ENCODE results near the gene RAE1. TPM values are rescaled to one million over a fixed set of nuclear protein-coding genes. Genes with fewer than 3 reads are reported as not detected.
A peak's percentile ranks its signal among the peaks of the same experiment; 100 is the strongest.

RAE1 gene
- total RNA-seq, 1 donor from 2014 or later, result 24.7 TPM

DNA sequence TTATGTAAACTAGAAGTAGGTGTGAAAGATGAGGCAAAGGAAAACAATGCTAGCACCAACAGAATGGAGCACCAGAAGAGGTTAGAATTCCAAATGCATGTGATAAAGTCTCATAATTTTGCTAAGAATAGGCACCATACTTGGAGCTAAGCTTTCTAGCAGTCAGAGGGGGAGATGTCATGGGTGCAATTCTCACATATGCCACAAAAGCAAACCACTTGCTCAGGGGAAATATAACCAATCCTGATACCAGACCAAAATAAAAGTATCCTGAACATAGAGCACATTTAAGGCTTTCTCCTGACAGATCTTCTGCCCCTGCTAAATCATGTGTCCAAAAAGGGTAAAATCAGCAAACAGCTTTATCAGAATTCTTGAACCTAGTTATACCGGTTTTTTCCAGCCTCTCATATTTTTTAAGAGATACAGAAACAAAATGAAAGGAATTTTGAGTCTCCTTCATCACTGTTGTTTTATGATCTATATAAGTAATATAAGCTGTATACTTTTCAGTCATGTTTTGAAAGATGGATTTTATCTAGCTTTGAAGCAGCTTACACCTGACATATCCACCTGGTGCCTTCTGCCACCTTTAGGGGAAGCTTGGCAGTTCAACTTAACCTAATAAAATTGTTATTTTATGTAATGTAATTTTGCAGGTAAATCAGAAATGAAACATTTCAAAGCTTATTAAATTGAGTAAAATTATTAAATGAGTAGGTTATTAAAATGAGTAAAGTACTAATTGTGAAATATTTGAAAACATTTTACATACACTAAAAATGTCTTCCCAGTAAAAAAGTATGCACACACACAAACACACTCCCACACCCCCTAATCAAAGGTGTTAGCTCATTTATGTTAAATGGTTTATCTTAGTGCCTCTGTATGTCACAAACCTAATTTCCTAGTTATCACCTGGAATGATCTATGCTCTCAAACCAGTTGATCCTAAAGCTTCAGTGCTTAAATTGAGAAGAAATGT is 18.7 kb upstream of the RAE1 start:
- TF ChIP-seq, protein P1, sequence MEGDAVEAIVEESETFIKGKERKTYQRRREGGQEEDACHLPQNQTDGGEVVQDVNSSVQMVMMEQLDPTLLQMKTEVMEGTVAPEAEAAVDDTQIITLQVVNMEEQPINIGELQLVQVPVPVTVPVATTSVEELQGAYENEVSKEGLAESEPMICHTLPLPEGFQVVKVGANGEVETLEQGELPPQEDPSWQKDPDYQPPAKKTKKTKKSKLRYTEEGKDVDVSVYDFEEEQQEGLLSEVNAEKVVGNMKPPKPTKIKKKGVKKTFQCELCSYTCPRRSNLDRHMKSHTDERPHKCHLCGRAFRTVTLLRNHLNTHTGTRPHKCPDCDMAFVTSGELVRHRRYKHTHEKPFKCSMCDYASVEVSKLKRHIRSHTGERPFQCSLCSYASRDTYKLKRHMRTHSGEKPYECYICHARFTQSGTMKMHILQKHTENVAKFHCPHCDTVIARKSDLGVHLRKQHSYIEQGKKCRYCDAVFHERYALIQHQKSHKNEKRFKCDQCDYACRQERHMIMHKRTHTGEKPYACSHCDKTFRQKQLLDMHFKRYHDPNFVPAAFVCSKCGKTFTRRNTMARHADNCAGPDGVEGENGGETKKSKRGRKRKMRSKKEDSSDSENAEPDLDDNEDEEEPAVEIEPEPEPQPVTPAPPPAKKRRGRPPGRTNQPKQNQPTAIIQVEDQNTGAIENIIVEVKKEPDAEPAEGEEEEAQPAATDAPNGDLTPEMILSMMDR (IDR thresholded peaks at IDR 0.05), result no peak
- Mint-ChIP-seq H3K4me1 (ENCODE audit: unreplicated experiment) (no peaks in the 10 kb centered on the region), H3K9me3 (ENCODE audit: unreplicated experiment) (no peaks in the 10 kb centered on the region), H3K4me3 (ENCODE audit: unreplicated experiment) (no peak overlapping the region), H3K27me3 (ENCODE audit: unreplicated experiment) (peaks cover 61% of the 10 kb centered on the region), H3K27ac (ENCODE audit: unreplicated experiment) (no peak overlapping the region), H3K36me3 (ENCODE audit: unreplicated experiment) (no peaks in the 10 kb centered on the region)
- DNase-seq (ENCODE audit: extremely low spot score, unreplicated experiment), result no peak

DNA sequence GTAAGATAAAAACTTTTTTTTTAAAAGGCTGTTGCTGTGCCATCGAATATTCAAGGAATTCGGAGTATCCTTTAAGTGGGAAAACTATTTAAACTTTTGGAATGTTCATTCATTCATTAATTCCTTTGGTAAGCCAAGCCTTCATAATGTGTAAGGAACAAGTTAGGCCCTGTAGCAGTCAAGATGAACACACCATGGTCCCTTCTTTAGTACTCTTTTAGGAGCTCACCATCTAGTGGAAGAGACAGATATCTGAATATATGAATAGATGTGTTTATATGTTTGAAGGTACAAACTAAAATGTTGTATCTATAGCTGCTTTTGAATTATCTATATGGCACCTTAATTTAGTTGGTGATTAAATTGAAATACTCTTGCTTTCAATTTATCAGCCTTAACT is 15.7 kb upstream of the RAE1 start:
- Mint-ChIP-seq H3K4me1 (ENCODE audit: unreplicated experiment) (no peaks in the 10 kb centered on the region), H3K36me3 (ENCODE audit: unreplicated experiment) (no peaks in the 10 kb centered on the region), H3K27me3 (ENCODE audit: unreplicated experiment) (peaks cover 55% of the 10 kb centered on the region), H3K4me3 (ENCODE audit: unreplicated experiment) (no peak overlapping the region), H3K9me3 (ENCODE audit: unreplicated experiment) (no peaks in the 10 kb centered on the region), H3K27ac (ENCODE audit: unreplicated experiment) (no peak overlapping the region)
- no peak for DNase-seq (ENCODE audit: extremely low spot score, unreplicated experiment)
- TF ChIP-seq, protein P1 (IDR thresholded peaks at IDR 0.05), result peak; percentile 20

DNA sequence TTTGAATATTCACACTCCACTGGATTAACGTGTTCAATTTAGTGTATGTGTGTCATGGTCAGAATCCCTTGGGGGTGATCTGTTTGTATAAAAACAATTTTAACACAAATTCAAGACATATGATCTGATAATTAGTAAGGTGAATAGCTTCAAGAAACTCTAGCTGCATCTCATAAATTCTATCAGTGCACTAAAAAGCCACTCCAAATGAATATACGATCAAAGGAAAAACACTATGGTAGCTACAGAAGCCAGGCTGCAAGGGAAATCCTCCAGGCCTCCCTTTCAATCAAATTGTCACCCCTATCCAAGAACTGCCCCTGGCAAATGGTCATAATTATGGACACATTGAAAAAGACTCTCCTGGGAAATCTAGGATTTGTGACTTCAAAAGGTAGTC is 9.4 kb upstream of the RAE1 start:
- H3K9me3 Mint-ChIP-seq (ENCODE audit: unreplicated experiment), result no peaks in the 10 kb centered on the region
- no peak overlapping the region for H3K27ac Mint-ChIP-seq (ENCODE audit: unreplicated experiment)
- TF ChIP-seq, protein P1 (IDR thresholded peaks at IDR 0.05), result no peak
- H3K36me3 Mint-ChIP-seq (ENCODE audit: unreplicated experiment), result no peaks in the 10 kb centered on the region
- H3K4me1 Mint-ChIP-seq (ENCODE audit: unreplicated experiment), result no peaks in the 10 kb centered on the region
- H3K4me3 Mint-ChIP-seq (ENCODE audit: unreplicated experiment), result no peak overlapping the region
- peaks cover 53% of the 10 kb centered on the region for H3K27me3 Mint-ChIP-seq (ENCODE audit: unreplicated experiment)
- DNase-seq (ENCODE audit: extremely low spot score, unreplicated experiment), result no peak

DNA sequence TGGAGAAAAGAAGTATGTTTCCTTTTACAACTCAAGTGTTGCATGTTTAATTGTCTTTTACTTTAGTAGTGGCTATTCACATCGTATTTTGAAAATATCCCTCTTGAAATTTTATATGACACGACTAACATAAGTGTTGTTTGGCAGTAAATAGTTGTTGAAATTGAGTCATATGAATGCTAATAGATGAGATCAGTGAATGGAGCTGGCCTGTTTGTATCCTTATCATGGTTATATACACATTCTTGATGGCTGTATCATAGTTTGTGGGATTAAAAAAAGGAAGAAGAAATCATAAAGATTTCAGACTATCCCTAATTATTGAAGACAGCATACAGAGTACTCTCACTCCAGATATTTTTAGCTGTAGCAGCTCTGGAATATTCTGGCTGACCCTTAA is 8.2 kb upstream of the RAE1 start:
- Mint-ChIP-seq H3K4me3 (ENCODE audit: unreplicated experiment) (no peak overlapping the region), H3K27ac (ENCODE audit: unreplicated experiment) (no peak overlapping the region), H3K36me3 (ENCODE audit: unreplicated experiment) (no peaks in the 10 kb centered on the region), H3K27me3 (ENCODE audit: unreplicated experiment) (peaks cover 52% of the 10 kb centered on the region), H3K9me3 (ENCODE audit: unreplicated experiment) (no peaks in the 10 kb centered on the region), H3K4me1 (ENCODE audit: unreplicated experiment) (no peaks in the 10 kb centered on the region)
- TF ChIP-seq, protein P1 (IDR thresholded peaks at IDR 0.05), result no peak
- DNase-seq (ENCODE audit: extremely low spot score, unreplicated experiment), result no peak

DNA sequence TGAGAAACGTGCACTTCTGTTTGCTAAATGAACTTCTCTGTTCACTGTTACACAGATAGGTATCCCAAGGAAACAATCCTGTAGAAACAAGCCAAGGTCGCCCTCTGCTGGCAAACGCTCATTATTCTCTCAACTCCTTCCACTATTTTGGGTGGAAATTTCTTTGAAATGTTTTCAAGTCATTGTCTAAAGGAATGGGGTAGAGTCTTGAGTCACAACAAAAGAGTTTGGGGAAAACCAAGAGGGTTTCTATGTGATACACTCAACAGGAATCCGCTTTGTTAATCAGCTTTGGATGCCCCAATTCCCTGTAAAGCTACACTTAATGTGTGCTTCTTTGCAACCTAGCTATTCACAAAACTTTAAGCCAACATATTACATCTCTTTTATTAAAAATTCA is 4.6 kb upstream of the RAE1 start:
- TF ChIP-seq, protein P1 (IDR thresholded peaks at IDR 0.05), result peak; percentile 81
- DNase-seq (ENCODE audit: extremely low spot score, unreplicated experiment), result no peak
- H3K27me3 Mint-ChIP-seq (ENCODE audit: unreplicated experiment), result peaks cover 34% of the 10 kb centered on the region
- no peak overlapping the region for H3K4me3 Mint-ChIP-seq (ENCODE audit: unreplicated experiment)
- H3K4me1 Mint-ChIP-seq (ENCODE audit: unreplicated experiment), result peaks cover 2% of the 10 kb centered on the region
- no peak overlapping the region for H3K27ac Mint-ChIP-seq (ENCODE audit: unreplicated experiment)
- no peaks in the 10 kb centered on the region for H3K9me3 Mint-ChIP-seq (ENCODE audit: unreplicated experiment)
- H3K36me3 Mint-ChIP-seq (ENCODE audit: unreplicated experiment), result no peaks in the 10 kb centered on the region

Data from osteocyte (in vitro differentiated cells).